Right atrium auricular region (tissue), 2 donors: ENCODE data around the gene EIF4G1. TPM values are rescaled to one million over a fixed set of nuclear protein-coding genes. Genes with fewer than 3 reads are reported as not detected.

Experiments used
- DNase-seq: peaks from one replicate; pipeline ENCODE4 v3.0.0-alpha.2; 2019; ENCODE audit warnings: low spot score
- H3K27ac ChIP-seq, 2 donors: fragments of 200-600 bp; sonication (generic); 1 replicate in 1 of 2; 2 replicates in 1 of 2; pipeline ENCODE4 v1.5.1; 2016 to 2019
- H3K27me3 ChIP-seq, 2 donors: fragments of 200-600 bp; sonication (generic); one replicate each; pipeline versions ENCODE4 v1.5.1 to v1.6.0; 2017 to 2019
- H3K36me3 ChIP-seq: fragments of 200-600 bp; sonication (generic); one replicate; pipeline ENCODE4 v1.5.1; 2016
- H3K4me1 ChIP-seq, 2 donors: fragments of 200-600 bp; sonication (generic); one replicate each; pipeline versions ENCODE4 v1.5.1 to v1.6.0; 2017 to 2019
- H3K4me3 ChIP-seq, 2 donors: fragments of 200-600 bp; sonication (generic); 1 replicate in 1 of 2; 2 replicates in 1 of 2; pipeline ENCODE4 v1.5.1; 2017 to 2019; ENCODE audit warnings: mild to moderate bottlenecking in 1 of 2, moderate library complexity in 1 of 2
- H3K9me3 ChIP-seq, 2 donors: fragments of 200-600 bp; sonication (generic); one replicate each; pipeline ENCODE4 v1.5.1; 2019
- total RNA-seq, 2 donors: library from RNA; depleted of rRNA; stranded (reverse); fragments of >200 nt; gene quantifications; one replicate each; pipeline ENCODE4 v1.1.0, GENCODE V29; 2016
- TF ChIP-seq, protein P1 (sequence below), 2 donors: fragments of 200-600 bp; sonication (generic); IDR thresholded peaks; one replicate each; pipeline ENCODE4 v1.5.1; 2019; ENCODE audit warnings: antibody characterized with exemption in 2 of 2

The EIF4G1 gene
- total RNA-seq, 2 donors from 2014 or later = 270 to 276 TPM

- DNase-seq = peak; percentile 75
- TF ChIP-seq, protein P1, sequence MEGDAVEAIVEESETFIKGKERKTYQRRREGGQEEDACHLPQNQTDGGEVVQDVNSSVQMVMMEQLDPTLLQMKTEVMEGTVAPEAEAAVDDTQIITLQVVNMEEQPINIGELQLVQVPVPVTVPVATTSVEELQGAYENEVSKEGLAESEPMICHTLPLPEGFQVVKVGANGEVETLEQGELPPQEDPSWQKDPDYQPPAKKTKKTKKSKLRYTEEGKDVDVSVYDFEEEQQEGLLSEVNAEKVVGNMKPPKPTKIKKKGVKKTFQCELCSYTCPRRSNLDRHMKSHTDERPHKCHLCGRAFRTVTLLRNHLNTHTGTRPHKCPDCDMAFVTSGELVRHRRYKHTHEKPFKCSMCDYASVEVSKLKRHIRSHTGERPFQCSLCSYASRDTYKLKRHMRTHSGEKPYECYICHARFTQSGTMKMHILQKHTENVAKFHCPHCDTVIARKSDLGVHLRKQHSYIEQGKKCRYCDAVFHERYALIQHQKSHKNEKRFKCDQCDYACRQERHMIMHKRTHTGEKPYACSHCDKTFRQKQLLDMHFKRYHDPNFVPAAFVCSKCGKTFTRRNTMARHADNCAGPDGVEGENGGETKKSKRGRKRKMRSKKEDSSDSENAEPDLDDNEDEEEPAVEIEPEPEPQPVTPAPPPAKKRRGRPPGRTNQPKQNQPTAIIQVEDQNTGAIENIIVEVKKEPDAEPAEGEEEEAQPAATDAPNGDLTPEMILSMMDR (IDR thresholded peaks at IDR 0.05) = peak in 1 of 2 donors; percentile 46
- H3K27me3 ChIP-seq = no peaks in the 10 kb centered on the region
- H3K27ac ChIP-seq = peak overlapping the region; percentile 53 to 57
- H3K9me3 ChIP-seq = no peaks in the 10 kb centered on the region
- peaks cover 0 to 13% of the 10 kb centered on the region in 2 donors for H3K4me1 ChIP-seq
- H3K36me3 ChIP-seq = peaks cover 39% of the 10 kb centered on the region
- H3K4me3 ChIP-seq = no peak overlapping the region
These were observed 31.1 kb downstream of the EIF4G1 start for GRCh38 chr3:184345317-184346144.

DNA sequence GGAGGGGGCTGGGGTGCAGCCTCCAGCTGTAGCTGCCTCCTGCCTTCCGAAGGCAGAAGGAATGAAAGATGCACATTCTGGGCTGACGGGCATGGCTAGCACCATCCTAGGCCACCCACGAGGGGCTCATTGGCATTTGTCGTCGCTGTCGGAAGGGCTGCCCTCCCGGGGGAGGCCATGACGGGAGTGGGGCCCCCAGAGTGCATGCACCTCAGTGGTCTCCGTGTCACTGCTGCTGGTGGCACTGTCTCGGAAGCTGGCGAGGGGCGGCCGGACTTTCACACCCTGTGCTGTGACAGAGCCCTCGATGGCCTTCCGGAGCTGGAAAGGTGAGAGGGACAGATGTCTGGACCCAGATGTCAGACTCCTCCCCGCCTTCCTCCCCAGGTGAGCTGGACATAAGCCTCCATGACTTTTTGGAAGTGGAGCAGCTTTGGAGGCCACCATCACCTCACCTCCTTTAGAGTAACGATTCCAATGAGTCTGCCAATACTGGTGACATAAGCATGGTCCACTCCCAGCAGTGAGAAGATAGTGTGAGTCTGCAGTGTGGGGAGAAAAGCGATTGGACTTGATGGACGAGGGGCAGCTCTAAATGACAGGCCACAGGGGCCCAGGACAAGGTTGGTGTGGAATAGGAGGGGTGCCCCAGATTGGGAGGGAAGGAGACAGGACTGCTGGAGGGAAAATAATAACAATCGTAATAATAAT, 32.2 kb downstream of the EIF4G1 start:
- no peak for DNase-seq
- Histone ChIP-seq H3K36me3 (peaks cover 35% of the 10 kb centered on the region), H3K9me3 (no peaks in the 10 kb centered on the region), H3K4me3 (no peak overlapping the region), H3K4me1 (peaks cover 0 to 13% of the 10 kb centered on the region in 2 donors), H3K27me3 (no peaks in the 10 kb centered on the region), H3K27ac (peak overlapping the region; percentile 53 to 57)
- TF ChIP-seq, protein P1 (IDR thresholded peaks at IDR 0.05) = no peak

DNA sequence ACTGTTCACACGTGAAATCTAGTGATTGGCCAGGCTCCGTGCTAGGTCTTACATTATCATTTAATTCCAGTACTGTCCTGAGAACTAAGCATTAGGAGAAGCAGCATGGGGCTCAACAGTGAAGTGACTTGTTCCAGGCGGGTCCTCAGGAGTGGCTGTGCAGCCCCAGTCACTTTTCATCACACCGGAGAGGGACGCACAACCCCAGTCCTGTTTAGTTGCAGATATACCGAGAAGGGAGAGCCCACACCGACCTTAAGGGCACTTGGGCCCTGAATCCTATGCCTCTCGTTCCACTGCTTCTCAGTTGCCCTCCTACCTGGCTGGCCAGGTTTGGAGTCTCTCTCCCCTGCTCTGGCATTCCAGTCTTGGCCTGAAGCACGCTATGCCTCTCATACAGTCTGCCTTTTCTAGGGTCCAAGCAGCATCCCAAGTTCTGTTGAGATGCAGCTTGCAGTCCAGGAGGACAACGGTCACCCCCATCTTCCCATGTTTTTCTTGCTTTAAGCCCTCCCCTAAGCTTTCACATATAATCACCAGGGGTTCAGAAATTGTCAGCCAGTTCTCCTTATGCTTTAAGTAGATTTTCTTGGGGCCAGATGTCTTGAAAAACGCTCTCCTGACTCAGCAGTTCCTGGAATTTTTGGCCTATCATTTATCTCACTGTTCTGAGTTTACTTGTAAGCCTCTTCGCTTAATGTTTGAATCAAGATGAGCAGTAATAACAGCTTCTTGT, 33.1 kb downstream of the EIF4G1 start:
- H3K4me1 ChIP-seq = peaks cover 0 to 13% of the 10 kb centered on the region in 2 donors
- H3K9me3 ChIP-seq = no peaks in the 10 kb centered on the region
- no peak for DNase-seq
- H3K4me3 ChIP-seq = no peak overlapping the region
- TF ChIP-seq, protein P1 (IDR thresholded peaks at IDR 0.05) = no peak
- peaks cover 27% of the 10 kb centered on the region for H3K36me3 ChIP-seq
- no peaks in the 10 kb centered on the region for H3K27me3 ChIP-seq
- H3K27ac ChIP-seq = no peak overlapping the region

DNA sequence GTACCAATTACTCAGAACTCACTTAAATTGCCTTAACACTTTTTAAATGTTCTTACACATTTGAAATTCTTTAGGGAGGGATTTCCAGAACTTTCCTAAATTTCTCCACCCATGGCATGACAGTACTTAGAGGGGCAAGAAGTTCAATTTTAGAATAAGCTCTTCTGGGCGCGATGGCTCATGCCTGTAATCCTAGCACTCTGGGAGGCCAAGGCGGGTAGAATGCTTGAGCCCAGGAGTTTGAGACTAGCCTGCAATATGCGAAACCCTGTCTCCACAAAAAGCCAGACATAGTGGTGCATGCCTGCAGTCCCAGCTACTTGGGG, 33.6 kb downstream of the EIF4G1 start:
- TF ChIP-seq, protein P1 (IDR thresholded peaks at IDR 0.05) = no peak
- peaks cover 21% of the 10 kb centered on the region for H3K36me3 ChIP-seq
- no peaks in the 10 kb centered on the region for H3K27me3 ChIP-seq
- no peak for DNase-seq
- peaks cover 0 to 13% of the 10 kb centered on the region in 2 donors for H3K4me1 ChIP-seq
- H3K4me3 ChIP-seq = no peak overlapping the region
- no peak overlapping the region for H3K27ac ChIP-seq
- no peaks in the 10 kb centered on the region for H3K9me3 ChIP-seq

DNA sequence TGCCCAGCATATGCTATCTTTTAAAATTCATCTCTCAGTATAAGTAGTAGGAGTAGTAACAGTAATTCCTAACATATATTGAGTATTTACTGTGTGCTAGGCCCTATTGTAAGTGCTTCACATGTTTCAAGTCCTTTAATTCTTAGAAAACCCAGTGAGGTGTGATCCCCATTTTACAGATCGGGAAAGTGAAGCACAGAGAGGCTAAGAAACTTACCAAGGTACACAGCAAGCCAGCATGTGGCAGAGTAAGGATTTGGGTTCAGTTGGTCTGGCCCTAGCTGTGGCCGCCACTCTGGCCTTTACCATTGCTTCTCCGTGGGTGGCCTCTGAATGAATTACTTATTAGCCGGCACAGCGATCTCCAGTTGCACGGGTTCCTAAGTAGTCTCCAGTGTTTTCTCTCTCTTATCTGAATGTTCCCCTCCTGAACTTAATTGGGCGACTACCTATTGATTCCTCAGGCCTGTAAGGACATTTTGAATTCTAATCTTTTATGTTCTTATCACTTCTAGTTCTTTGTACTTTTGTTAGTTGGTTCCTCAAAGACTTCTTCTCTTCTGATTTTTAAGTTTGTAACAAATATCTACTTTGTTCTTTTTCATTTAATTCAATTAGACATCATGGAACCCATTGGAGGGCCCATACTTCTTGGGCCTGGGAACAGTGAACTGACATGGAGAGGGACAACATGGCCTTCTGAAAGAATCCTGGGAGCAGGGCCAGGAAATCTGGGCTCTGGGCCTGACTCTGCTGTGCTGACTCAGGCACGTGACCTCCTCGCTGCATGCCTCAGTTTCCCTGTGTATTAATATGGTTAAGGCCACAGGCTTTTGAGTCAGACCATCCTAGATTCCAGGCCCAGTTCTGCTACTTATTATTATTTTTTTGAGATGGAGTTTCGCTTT, 35.4 kb downstream of the EIF4G1 start:
- Histone ChIP-seq H3K36me3 (peaks cover 4% of the 10 kb centered on the region), H3K4me1 (peaks cover 0 to 13% of the 10 kb centered on the region in 2 donors), H3K27me3 (no peaks in the 10 kb centered on the region), H3K9me3 (no peaks in the 10 kb centered on the region), H3K4me3 (no peak overlapping the region), H3K27ac (no peak overlapping the region)
- TF ChIP-seq, protein P1 (IDR thresholded peaks at IDR 0.05) = no peak
- no peak for DNase-seq
